Suppressor macrophage treated with lipopolysaccharide for 4 hours (primary cell): Measurements from ENCODE around the gene AFF3.
A peak's percentile ranks its signal among the peaks of the same experiment; 100 is the strongest.

ENCODE experiments used
- DNase-seq: peaks from one replicate; pipeline ENCODE4 v3.0.0-alpha.2; 2020

Gene AFF3

DNA sequence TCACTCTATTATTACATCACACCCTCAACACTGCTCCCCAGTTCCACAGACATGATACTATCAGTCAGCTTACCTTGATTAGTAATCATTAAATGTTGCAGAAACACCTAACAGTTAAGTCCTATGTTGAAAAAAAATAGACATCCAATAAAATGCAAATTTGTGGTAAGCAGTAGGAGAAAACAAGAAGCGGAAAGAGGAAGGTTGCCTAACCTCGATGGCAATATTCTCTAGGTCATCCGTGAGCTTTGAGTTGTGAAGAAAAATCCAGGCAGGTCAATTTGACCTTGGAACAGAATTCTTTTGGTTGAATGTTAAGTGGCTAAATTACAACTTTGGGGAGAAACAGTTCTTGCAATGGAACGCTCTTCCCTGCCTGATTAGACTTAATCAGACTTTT lies 264.4 kb downstream of the AFF3 start:
- peak; percentile 55 for DNase-seq

DNA sequence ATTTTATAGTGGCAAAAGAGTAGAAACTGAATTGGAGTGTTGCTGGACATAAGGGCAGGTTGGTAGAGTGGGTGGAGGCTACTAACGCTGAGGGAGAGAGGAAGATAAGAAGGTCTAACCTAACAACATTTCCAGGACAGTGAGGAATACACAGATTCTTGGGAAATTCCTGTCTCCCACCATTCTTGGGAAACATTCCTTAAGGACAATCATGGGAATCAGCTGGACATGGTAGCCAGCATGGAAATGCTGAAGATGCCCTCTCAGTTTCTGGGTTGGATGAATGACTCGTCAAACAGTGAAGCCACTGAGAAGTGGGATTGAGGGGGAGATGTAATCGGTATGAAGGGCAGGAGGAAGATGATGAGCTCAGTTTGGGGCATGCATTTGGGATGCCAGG lies 265.4 kb downstream of the AFF3 start:
- no peak for DNase-seq

DNA sequence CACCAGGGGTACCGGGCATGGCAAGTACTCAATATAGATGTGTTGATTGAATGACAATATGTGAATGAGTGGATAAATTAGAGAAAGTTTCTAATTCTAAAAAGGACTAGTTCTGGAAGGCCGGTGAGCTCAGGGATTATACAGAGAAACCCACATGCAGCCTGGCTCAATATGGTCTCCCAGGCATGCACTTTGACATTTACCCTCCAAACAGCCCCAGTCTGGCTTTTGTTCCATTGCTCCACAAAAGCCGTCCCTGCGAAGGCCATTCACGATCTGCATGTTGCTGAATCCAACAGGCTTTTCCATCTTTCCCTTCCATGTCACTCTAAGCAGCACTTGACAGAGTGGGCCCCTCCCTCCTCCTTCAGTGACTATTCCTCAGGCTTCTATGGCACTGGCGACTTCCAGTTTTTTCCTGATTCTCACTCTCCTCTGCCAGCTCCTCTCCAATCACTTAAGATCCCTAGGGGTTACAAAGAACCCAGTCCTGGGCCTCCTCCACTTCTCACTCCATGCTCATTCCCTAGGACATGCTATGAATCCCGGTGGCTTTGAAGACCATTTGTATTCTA lies 266.7 kb downstream of the AFF3 start:
- no peak for DNase-seq

DNA sequence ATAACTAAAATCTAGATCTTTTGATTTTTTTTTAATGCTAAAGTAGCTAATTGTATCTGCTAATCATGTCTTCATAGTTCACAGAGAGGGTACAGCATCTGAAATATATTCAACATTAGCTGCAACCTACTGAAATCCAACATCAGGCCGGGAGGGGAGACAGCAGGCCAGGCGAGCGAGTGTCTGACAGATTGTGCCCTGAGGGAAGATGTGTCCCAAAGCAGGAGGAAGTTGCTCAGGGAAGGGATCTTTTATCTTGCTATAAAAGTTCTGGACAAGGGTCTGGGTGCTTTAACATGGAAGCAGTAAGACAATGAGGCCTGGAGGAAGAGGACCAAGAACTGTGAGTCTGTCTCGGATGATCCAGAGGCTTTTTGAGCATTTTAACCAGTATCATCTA lies 274.1 kb downstream of the AFF3 start:
- no peak for DNase-seq

DNA sequence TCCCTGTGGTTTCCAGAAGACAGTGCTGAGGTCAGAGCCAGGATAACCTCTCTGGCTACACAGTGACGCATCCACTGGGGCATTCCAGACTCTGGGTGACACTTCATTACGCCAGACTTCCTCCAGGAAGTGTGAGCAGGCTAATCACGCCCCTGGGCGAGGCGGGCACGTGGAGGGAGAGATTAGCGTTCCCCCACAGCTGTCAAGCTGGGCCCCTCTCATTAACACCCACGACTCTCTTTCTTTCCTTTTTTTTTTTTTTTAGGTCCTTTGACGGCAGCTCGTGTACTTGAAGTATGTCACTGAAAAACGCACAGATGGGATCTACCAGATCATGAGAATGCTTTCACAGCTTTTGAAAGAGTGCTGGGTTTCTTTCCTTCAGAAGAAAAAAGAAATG lies 274.6 kb downstream of the AFF3 start:
- DNase-seq = peak; percentile 79

DNA sequence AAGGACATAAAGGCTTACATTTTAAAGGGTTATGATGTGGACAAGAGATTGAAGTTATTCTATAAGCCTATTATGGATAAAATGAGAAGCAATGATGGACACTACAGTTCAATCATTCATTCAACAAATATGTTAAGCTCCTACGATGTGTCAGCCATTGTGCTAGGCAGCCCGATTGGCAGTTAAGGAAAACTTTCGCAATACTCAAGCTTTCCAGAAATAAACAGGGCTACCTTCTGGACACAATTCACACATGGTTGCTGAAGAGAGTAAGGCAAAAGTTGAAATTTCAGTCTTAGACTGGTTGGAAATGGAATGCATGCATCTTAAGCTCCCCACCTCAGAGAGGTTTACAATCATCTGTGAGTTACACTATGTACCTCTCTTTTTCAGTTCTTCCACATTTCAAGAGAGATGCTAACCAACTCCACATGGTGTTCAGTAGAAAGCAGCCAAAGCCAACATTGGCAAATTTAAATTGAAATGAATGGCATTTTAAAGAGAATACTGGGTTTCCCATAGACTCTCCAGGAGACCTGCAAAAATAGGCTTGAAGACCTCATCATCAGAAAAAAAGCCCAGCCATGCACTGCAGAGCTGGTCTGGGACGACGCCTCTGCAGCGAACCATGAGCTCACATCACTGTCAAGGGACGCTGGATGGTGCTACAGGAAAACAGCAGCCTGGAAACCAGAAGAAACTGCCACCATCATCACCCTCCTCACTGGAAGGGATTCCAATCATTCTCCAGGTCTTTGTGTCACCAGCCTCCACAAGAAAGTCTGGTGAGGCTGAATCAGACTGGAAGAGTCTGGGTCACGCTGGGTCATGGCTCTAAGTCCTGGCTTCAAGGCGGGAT lies 276.3 kb downstream of the AFF3 start:
- DNase-seq = no peak

DNA sequence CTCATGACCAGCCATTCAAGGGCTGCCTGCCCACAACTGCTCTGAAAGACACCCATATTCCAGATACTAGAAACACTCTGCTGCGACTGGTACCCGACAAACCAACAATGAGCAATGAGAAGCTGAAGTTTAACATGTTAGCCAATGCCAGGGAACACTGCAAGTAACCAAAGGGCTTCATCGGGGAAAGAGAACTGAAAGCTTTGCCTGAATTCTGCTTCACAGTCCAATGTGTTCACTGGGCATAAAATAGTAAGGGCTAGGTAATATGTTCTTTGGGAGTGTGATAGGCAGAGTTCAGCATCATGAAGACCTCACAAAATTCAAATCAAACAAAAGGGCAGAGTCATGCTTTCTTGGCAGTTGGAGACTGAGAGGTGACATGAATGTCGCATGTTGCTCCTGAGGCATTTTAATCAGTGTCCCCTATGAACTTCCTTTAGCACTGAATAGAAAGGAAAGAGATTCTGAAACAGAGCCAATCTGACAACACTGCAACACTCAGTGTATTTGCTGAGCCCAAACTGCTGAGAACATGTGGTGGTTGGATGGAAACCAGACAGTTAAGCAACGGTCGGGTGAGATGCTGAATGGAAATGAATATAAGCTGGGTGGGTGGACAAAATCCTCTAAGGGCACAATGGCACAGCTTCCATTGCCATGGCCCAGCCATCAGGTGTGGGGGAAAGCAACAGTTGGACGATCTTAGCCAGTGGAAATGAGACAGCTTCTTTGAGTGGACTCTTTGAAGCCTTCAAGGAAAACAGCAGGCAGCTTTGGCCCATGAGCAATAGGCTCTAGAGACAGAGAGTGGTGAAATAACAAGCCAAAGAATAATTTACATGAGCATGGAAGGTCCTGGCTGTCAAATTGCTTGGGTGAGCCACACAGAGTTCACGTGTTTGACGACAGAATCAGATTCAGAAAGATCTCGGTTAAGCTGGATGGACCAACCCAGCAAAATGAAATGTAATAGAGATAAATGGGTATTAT lies 277.5 kb downstream of the AFF3 start:
- DNase-seq = peak; percentile 31

DNA sequence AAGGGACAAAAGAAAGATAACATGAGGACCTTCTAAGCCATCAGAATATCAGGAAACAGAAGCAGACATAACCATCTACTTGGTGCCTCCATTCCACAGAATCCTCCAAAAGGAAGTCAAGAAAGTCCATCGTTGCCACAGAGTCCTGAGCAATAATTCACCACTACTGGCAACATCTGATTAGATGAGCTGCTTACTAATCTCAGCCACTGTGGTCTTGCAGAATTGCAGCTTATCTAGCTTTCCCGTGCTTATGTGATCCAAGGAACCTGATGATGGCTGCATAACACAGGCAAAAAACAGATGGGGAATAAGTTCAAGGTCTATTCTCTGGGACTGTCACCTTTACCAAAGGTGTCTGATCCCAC lies 278.5 kb downstream of the AFF3 start:
- DNase-seq = peak; percentile 58

DNA sequence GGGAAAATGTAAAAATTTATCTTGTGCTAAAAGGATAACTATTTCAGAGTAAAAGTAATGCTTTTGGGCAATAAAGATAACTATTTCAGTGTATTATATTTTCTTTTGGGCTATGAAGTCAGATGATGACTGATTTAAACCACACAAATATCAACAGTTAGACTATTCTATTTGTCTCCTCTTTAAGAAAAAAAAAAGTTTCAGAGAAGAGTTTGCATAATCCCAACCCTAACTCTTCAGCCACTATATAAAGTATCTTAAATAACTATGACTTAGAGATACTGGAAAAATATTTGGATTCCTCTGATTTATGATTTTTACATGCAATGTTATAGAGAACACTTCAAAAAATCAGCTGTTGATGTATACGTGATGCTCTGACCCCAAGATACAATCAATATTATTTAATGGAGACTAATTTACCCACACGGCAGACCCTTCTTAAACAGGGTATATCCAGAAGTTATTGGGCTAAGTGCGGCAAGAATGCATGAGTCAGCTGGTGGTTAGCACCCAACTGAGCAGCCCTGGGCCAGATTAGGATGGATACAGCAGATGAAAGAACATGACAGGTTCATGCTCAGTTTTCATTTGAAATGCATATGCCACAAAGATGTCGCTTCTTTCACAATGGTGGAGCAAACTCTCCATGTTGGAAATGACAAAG lies 279.0 kb downstream of the AFF3 start:
- DNase-seq = no peak

DNA sequence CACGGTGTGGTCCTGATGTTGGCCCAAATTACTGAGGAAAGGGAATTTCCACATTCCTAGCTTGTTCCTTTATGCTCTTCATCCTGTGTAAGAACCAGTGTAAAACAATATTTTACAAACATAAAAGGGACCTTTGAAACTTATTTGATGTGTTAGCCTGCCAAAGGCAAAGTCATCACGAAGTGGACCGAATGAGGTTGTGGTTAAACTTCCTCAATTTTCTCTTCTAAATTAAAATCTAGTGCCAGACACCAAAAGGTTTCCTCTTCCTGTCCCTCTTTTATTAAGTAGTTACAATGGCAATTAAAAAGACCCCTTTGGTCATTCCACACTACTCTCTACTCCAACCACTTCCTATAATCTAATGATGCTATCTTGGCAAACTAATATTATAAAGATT lies 279.8 kb downstream of the AFF3 start:
- peak; percentile 34 for DNase-seq

DNA sequence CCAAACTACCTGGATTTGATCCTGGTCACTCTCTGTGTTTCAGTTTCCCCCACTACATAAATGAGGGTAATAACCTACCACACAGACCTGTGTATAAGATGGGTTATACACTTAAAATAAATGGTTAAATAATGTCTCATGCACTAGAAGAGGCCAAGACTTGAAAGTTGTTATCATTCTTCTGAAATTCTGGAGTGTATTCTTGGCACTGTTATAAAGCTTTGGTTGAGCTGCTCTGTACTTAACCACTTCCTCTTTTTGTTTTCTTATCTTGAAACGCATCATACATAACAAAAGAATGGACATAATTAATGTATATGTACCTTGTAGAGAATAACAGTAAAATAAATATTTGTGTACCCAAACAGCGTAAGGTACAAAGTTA lies 281.0 kb downstream of the AFF3 start:
- peak; percentile 23 for DNase-seq

DNA sequence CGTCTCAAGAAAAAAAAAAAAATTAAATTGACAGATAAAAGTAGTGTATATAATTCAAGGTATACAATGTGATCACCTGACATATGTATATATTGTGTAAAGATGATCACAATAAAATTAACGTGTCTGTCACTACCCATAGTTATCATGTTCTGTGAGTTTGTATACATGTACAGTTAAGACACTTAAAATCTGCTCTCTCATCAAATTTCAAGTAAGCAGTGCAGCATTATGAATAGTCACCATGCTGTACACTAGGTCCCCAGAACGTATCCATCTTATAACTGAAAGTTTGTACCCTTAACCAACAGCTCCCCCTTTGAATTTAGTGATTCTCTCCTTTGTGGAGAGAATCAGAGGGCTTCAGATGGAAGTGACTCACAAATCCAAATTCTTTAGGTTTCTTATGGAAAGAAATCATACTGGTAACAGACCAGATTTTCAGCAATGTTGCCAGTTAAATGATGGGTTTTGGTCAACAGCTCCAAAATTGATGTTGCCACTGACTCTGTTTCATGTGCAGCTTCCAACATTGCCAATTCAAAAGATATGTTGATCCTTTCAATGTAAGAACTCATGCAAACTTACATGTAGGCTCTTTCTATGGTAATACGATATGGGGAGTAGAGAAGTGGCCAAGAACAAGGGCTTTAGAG lies 281.5 kb downstream of the AFF3 start:
- no peak for DNase-seq

DNA sequence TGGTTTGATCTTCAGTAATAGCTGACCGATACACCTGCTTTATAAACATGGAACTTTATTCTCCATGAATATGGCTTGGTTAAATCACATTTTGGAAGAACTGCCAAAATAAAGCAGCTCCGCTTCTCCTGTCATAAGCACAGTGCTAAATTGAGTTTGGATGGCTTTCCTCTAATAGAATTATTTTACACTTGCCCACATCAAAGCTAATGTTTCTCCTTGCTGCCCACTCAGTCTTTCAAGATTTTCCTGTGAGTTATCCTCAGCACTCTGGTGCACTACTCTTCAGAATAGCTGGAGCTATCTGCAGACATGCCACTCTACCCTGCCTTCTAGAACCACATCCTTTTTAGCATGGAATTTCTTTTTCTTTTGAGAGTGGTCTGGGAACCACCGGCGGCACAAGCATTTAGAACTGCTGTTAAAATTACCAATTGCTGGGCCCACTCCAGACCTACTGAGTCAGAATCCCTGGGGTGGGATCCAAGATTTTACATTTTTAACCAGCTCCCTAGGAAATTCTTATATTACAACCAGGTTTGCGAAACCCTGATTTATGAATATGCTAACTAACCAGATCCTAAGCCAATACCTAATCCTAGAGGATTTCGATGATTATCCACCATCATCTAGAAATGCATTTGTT lies 283.3 kb downstream of the AFF3 start:
- no peak for DNase-seq

DNA sequence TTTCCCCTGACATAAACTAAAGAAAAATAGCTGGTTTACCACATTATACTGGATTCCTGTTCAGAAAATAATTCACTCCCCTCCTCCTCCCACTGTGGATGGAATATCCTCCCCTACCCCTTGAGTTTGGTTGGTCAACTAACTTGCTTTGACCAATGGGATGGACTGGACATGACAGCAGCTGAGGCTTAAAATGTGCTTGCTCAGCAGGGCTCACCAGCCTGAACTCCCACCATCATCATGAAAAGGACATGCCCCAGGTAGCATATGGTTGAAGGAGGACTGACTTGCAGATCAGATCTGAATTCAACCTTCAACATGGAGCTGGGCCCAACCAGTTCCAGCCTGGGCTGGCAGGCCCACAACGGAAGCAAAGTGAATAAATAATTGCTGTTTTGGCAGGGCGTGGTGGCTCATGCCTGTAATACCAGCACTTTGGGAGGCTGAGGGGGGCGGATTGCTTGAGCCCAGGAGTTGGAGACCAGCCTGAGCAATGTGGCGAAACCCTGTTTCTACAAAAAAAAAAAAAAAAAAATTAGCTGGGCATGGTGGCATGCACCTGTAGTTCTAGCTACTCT lies 284.4 kb downstream of the AFF3 start:
- DNase-seq = no peak

DNA sequence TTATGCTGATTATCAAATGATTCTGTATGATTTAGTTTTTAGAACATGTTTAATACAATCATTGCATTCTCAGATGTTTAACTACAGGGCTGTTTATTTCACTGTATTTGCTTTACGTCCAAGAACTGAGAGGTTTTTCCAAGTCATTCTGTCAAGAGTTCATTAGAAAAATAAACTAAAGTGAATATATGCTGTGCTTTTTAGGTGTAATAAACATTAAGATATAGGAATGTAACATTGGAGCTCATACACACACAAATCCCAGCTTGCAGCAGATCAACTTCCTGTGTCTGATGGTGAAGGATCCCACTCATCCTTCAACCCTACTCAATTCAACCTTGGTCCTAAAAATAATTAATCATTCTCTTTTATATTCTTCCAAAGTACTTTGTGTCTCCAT lies 285.0 kb downstream of the AFF3 start:
- DNase-seq = no peak

DNA sequence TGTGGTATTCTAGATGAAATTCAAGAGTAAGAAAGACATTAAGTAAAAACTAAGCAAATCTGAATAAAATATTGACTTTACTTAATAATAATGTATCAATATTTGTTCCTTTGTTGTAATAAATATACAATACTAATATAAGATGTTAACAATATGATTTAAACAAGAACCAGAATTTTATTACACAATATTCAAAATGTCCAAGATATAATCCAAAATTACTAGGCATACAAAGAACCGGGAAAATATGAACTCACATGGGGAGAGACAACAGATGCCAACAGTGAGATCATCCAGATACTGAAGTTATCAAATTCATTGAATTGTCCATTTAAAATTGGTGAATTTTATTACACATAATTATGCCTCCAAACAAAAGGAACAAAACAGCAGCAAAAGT lies 286.3 kb downstream of the AFF3 start:
- no peak for DNase-seq

DNA sequence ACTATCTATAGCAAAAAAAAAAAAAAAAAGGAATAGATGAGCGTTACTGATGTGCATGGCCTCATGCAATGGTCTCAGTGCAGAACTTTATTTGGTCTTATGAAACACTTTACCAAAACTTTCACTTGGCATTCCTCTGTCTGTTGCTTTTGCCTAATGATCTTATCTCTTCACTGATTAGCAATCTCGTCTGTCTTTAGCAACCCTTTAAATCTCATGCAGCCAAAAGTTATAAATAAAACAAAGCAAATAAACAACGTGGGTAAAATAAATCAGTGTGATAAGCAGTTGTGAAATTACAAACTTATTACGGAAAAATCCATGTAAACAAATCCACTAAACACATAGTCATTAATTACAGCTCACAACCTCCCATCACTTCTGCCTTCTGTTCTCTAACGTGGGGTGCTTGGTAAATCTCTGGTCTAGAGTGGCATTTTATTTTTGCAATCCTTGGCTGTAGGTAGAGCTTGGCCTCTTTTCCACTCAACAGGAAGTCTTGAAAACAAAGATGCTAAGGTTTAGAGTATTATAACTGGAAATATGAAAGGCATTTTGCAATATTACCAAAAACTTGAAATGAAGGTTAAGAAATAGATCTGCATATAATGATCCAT lies 288.0 kb downstream of the AFF3 start:
- no peak for DNase-seq

DNA sequence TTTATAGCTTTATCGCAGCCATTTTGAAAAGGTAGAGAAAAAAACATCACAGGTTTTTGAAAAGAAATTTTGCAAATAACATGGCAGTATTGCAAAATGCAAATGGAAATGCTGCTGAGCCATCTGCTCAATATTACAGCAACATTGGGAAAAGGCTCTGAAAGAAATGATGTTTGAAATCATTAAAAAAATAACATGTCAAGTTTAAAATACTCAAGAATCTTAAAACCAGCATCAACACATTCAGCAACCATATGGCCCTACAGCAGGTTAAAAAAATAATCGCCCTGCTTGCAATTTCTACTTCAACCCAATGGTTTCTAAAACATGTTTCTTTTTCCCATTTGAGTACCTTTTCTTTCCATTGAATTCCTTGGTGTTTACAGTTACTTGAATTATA lies 289.4 kb downstream of the AFF3 start:
- DNase-seq = no peak

DNA sequence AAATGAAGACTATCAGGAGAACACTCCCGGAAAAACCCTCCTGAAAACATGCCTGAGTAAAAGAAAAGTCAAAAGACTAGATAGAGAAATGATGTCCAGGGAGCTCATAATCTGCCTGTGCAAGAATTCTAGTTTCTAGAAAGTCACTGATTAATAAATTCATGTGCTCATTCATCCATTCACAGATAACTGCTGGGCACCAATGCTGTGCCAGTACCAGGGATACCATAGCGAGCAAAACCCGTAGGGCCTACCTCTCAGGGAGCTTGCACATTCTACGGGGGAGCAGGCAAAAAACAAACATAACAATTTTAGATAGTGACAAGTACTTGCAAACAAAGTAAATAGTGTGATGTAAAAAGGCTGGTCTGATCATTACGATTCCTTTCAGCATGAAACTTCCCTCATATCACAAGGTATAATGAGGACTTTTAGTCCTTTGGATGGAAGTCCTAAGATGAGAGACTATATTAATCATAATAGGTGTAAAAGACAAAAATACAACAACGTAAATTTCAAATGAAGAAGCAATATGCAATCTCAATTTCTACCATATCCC lies 289.9 kb downstream of the AFF3 start:
- DNase-seq = no peak

DNA sequence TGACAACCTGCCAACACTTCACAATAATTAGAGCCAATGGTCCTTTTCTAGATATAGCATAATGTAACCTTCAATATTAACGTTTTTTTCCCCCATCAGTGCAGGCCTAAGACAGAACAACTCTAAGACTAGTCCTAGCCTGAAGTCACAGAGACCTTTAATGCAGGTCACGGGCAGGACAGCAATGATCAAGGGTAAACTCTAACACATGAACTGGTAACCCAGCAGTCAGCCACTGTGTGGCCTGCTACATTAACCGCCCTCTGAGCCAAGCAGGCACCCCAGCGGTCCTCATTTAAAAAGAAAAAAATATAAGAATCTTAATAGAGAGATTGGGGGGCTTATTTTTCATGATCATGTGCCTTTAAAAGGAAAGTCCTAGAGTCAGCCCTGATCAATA lies 290.6 kb downstream of the AFF3 start:
- no peak for DNase-seq

DNA sequence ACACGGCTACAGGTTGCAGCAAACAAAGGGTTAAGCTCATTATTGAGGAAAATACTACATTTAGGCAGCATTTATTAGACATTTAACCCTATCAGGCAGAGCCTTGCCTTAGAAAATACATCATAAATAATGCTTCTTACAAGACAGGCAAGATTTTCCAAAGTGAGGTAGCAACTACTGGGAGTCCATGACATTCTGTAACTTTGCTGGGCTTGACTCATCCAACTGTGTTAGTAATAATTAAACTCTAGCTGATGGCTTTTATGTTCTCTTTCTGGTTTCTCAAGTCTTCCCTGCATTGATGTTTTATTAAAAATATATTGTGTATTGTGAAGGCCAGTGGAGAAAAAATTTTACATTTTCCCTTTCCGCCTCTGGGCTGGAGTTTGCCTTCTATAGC lies 291.3 kb downstream of the AFF3 start:
- no peak for DNase-seq
